GM23338 (cell line): ENCODE results near the gene FETUB.

Experiments
- CTCF ChIP-seq, 2 experiments: fragments of 200-600 bp in 1 of 2; sonication (generic) in 1 of 2; conservative IDR thresholded peaks; 2 replicates each; pipeline versions ENCODE4 v1.5.1 to v1.6.1; 2016 to 2017; ENCODE audit warnings: antibody characterized with exemption in 2 of 2, low read depth in 2 of 2, mild to moderate bottlenecking in 2 of 2, moderate library complexity in 1 of 2
- ETS1 ChIP-seq: IDR thresholded peaks from 2 replicates; pipeline ENCODE4 v1.6.1; 2016; ENCODE audit warnings: antibody characterized with exemption
- EZH2 ChIP-seq: fragments of 200-600 bp; sonication (generic); IDR thresholded peaks from one replicate; pipeline ENCODE4 v1.8.0; 2017; ENCODE audit warnings: antibody characterized with exemption, mild to moderate bottlenecking, low read depth; ENCODE audit not compliant: unreplicated experiment
- EZH2phosphoT487 ChIP-seq: fragments of 200-600 bp; sonication (generic); IDR thresholded peaks from one replicate; pipeline ENCODE4 v1.8.1; 2018; ENCODE audit warnings: antibody characterized with exemption; ENCODE audit not compliant: unreplicated experiment
- JUNB ChIP-seq: IDR thresholded peaks from one replicate; pipeline ENCODE4 v1.6.1; 2016; ENCODE audit warnings: antibody characterized with exemption; ENCODE audit not compliant: unreplicated experiment
- NANOG ChIP-seq: IDR thresholded peaks from 2 replicates; pipeline ENCODE4 v1.6.1; 2016; ENCODE audit warnings: antibody characterized with exemption, borderline replicate concordance
- POLR2AphosphoS5 ChIP-seq: IDR thresholded peaks from 2 replicates; pipeline ENCODE4 v1.6.1; 2016; ENCODE audit warnings: antibody characterized with exemption, low read depth
- REST ChIP-seq: IDR thresholded peaks from one replicate; pipeline ENCODE4 v1.6.1; 2018; ENCODE audit warnings: antibody characterized with exemption; ENCODE audit not compliant: unreplicated experiment
- ZNF462 ChIP-seq: fragments of 250-450 bp; sonication (Bioruptor Pico); IDR thresholded peaks from 2 replicates; pipeline ENCODE4 v1.5.0; 2020; ENCODE audit warnings: mild to moderate bottlenecking, moderate library complexity

GRCh38 chr3:186691676-186692075 lies 51.5 kb downstream of the FETUB start:
- TF ChIP-seq CTCF (conservative IDR thresholded peaks at IDR 0.05; ENCODE audit: low read depth in 2 of 2) (no peak), EZH2phosphoT487 (no peak), EZH2 (no peak), ZNF462 (no peak), REST (no peak), POLR2AphosphoS5 (no peak), JUNB (no peak), ETS1 (no peak), NANOG (no peak)
